AG09309 (cell line): ENCODE results near the gene PFDN2.

Experiments used
- DNase-seq: peaks from one replicate; pipeline ENCODE4 v3.0.0-alpha.2; 2010; ENCODE audit warnings: low read depth
- H3K4me3 ChIP-seq: 2 replicates; pipeline ENCODE4 v1.5.1; 2011; ENCODE audit warnings: mild to moderate bottlenecking, low read depth, low read length, moderate library complexity; ENCODE audit not compliant: control insufficient read depth
- TF ChIP-seq, protein P1 (sequence below): IDR thresholded peaks from 2 replicates; pipeline ENCODE4 v1.5.1; 2011; ENCODE audit warnings: mild to moderate bottlenecking, low read depth, low read length, inconsistent platforms; ENCODE audit not compliant: insufficient read depth, control insufficient read depth; ENCODE audit errors: missing control alignments

The PFDN2 gene

DNA sequence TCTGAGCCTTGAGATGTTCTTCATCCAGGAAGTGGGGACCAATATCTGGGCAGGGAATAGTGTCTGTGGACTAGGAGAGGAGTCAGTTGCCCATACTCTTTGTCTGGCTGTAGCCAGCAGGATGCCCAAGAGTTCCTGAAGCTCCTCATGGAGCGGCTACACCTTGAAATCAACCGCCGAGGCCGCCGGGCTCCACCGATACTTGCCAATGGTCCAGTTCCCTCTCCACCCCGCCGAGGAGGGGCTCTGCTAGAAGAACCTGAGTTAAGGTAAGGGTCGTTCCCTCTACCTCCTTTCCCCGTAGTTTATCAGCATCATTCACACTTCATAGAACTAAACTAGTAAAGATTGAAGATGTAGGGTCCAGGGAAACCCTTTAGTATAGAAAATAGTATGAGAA, 45.0 kb upstream of the PFDN2 start:
- TF ChIP-seq, protein P1, sequence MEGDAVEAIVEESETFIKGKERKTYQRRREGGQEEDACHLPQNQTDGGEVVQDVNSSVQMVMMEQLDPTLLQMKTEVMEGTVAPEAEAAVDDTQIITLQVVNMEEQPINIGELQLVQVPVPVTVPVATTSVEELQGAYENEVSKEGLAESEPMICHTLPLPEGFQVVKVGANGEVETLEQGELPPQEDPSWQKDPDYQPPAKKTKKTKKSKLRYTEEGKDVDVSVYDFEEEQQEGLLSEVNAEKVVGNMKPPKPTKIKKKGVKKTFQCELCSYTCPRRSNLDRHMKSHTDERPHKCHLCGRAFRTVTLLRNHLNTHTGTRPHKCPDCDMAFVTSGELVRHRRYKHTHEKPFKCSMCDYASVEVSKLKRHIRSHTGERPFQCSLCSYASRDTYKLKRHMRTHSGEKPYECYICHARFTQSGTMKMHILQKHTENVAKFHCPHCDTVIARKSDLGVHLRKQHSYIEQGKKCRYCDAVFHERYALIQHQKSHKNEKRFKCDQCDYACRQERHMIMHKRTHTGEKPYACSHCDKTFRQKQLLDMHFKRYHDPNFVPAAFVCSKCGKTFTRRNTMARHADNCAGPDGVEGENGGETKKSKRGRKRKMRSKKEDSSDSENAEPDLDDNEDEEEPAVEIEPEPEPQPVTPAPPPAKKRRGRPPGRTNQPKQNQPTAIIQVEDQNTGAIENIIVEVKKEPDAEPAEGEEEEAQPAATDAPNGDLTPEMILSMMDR: no peak
- DNase-seq: no peak
- H3K4me3 ChIP-seq: no peak overlapping the region

DNA sequence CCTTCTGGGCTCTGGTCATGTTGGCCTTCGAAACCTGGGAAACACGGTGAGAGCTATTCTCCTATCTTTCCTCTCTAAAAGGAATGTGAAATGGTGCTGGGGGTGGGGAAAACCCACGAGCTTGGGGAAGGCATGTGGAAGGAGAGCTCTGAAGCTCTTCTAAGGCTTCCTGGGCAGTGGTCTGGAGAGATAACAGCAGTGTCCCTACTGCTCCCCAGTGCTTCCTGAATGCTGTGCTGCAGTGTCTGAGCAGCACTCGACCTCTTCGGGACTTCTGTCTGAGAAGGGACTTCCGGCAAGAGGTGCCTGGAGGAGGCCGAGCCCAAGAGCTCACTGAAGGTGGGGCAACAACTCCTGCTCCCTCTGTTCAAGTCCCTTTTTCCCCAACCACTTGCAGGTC, 44.2 kb upstream of the PFDN2 start:
- TF ChIP-seq, protein P1: no peak
- no peak for DNase-seq
- H3K4me3 ChIP-seq: no peak overlapping the region

DNA sequence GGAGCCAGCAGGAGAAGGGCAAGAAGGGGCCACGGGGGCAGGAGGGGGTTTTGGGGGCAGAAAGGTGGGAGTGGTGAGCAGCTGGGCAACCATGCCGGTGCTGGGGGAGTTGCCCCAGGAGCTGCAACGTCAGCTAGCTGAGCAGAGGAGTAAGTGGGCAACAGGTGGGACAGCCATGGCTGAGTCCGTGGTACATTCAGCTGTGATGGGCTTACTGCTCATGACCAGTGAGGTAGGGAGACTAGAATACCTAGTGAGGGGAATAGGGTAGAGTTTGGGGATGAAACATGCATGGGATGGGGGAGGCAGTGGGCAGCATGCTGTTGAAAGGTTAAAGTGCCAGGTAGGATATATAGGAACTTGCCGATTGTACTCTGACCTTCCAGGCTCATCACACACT, 43.8 kb upstream of the PFDN2 start:
- no peak for DNase-seq
- TF ChIP-seq, protein P1: no peak
- H3K4me3 ChIP-seq: no peak overlapping the region

DNA sequence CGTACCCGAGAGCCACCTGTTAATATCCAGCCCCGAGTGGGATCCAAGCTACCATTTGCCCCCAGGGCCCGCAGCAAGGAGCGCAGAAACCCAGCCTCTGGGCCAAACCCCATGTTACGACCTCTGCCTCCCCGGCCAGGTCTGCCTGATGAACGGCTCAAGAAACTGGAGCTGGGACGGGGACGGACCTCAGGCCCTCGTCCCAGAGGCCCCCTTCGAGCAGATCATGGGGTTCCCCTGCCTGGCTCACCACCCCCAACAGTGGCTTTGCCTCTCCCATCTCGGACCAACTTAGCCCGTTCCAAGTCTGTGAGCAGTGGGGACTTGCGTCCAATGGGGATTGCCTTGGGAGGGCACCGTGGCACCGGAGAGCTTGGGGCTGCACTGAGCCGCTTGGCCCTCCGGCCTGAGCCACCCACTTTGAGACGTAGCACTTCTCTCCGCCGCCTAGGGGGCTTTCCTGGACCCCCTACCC, 42.9 kb upstream of the PFDN2 start:
- TF ChIP-seq, protein P1: no peak
- H3K4me3 ChIP-seq: no peak overlapping the region
- no peak for DNase-seq

- no peak for DNase-seq
- TF ChIP-seq, protein P1: no peak
- H3K4me3 ChIP-seq: peak overlapping the region; percentile 92
These were observed 42.0 kb upstream of the PFDN2 start for GRCh38 chr1:161159913-161160243.

DNA sequence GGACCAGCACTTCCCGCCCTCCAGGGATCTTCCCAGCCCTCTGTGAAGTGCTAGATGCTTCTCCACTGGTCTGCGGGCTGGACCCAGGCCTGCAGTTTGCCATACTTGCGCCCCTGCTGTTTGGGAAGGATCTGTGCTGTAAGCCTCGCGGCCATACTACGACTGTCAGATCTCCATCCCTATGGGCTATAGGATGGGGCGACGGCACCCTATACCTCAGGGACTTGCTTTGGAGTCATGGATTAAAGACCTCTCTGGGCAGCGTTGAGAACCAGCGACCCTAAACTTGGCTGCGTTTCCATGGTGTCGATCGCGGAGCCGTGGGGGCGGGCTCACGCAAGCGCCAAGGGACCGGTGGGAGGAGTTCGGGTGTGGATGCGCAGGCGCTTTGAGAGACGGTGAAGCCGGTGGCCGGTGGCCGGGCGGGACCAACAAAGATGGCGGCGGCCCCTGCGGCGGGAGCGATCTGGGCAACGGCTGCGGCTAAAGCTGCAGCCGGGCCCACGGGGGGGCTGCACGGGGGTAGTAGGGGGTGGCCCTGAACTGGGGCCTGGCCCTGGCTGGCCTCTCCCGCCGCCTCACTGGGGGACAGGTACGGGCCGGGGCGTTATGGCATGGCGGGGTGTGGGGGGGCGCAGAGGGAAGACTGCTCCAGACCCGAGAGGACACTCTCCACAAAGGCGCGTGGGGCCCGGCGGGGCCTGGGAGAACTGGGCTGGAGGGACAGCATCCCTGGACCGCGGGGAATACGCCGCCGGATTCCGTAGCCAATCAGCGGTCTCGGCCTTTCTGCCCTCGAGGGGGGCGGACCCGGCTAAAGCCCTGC, 41.5 kb upstream of the PFDN2 start, which contains the start of gene USP21:
USP21 (plus strand) TSS at position 414 of the 826 bp plus-strand sequence. CDS start 1,141 bp downstream, outside the sequence.
- TF ChIP-seq, protein P1: peak; percentile 49
- no peak for DNase-seq
- H3K4me3 ChIP-seq: peak within 1 kb of the TSS; percentile 92
